H1 (cell line): ENCODE data around the gene CAMKK2. TPM values are rescaled to one million over a fixed set of nuclear protein-coding genes. Genes with fewer than 3 reads are reported as not detected.

Experiments used
- CTCF ChIA-PET: fragments of 300-600 bp; sonication (Branson Sonifier 250); formaldehyde crosslinking; loops from one replicate; lab custom pipeline; 2021; ENCODE audit not compliant: partially characterized antibody; lab: Charles Lee
- POLR2A ChIA-PET: fragments of 300-600 bp; sonication (Branson Sonifier 250); formaldehyde crosslinking; loops from one replicate; lab custom pipeline; 2021; ENCODE audit warnings: inconsistent platforms; ENCODE audit not compliant: partially characterized antibody; lab: Charles Lee
- DNase-seq, 2 experiments: peaks; one replicate each; pipeline versions ENCODE4 v3.0.0 to v3.0.0-alpha.2; 2010 to 2022; ENCODE audit warnings: low spot score in 2 of 2, low read depth in 1 of 2, mixed read lengths in 1 of 2
- FAIRE-seq: peaks from 2 replicates; lab custom pipeline; 2011; peaks lifted over from hg19 to GRCh38; lab: Jason Lieb, UNC
- H2AFZ ChIP-seq: 2 replicates; pipeline ENCODE4 v1.8.1; 2012; ENCODE audit warnings: low read length, inconsistent platforms
- H2AK5ac ChIP-seq: 2 replicates; pipeline ENCODE4 v1.6.1; 2013; ENCODE audit warnings: low read depth, low read length
- H2BK120ac ChIP-seq: replicated peaks from 2 replicates; pipeline ENCODE3; 2013; ENCODE audit warnings: low read depth, low read length, inconsistent platforms
- H2BK12ac ChIP-seq: 2 replicates; pipeline ENCODE4 v1.6.1; 2013; ENCODE audit warnings: low read depth, low read length
- H2BK15ac ChIP-seq: 2 replicates; pipeline ENCODE4 v1.6.1; 2013; ENCODE audit warnings: low read length
- H2BK20ac ChIP-seq: 2 replicates; pipeline ENCODE4 v1.6.1; 2013; ENCODE audit warnings: low read length
- H2BK5ac ChIP-seq: 2 replicates; pipeline ENCODE4 v1.6.1; 2013; ENCODE audit warnings: low read depth, low read length
- H3K14ac ChIP-seq: 2 replicates; pipeline ENCODE4 v1.6.1; 2013; ENCODE audit warnings: inconsistent platforms; ENCODE audit not compliant: insufficient read length
- H3K18ac ChIP-seq: 2 replicates; pipeline ENCODE4 v1.6.1; 2013; ENCODE audit warnings: low read length; ENCODE audit errors: extremely low read depth
- H3K23ac ChIP-seq: 2 replicates; pipeline ENCODE4 v1.6.1; 2013; ENCODE audit warnings: inconsistent platforms; ENCODE audit not compliant: insufficient read length
- H3K23me2 ChIP-seq: 2 replicates; pipeline ENCODE4 v1.6.1; 2013; ENCODE audit warnings: low read depth, low read length
- H3K27ac ChIP-seq: 2 replicates; pipeline ENCODE4 v1.6.1; 2011; ENCODE audit warnings: low read depth, low read length, inconsistent platforms
- H3K27me3 ChIP-seq, 4 experiments: replicated peaks in 1 of 4; 1 replicate in 1 of 4; 2 replicates in 3 of 4; pipeline versions ENCODE4 v1.6.1 to v1.8.1; 2011 to 2013; ENCODE audit warnings: low read length in 3 of 4, mild to moderate bottlenecking in 3 of 4, inconsistent platforms in 2 of 4, mixed read lengths in 2 of 4, moderate library complexity in 1 of 4; ENCODE audit not compliant: control insufficient read depth in 3 of 4, insufficient read depth in 3 of 4; ENCODE audit errors: extremely low read depth in 1 of 4
- H3K36me3 ChIP-seq, 4 experiments: 2 replicates each; pipeline versions ENCODE4 v1.6.1 to v1.8.1; 2011 to 2013; ENCODE audit warnings: mild to moderate bottlenecking in 4 of 4, low read length in 3 of 4, moderate library complexity in 2 of 4, control low read depth in 1 of 4, inconsistent platforms in 1 of 4; ENCODE audit not compliant: insufficient read depth in 4 of 4, control insufficient read depth in 2 of 4
- H3K4ac ChIP-seq: replicated peaks from 2 replicates; pipeline ENCODE3; 2013; ENCODE audit warnings: low read length, low read depth, mixed read lengths, inconsistent platforms; ENCODE audit not compliant: insufficient read length
- H3K4me1 ChIP-seq, 4 experiments: replicated peaks in 1 of 4; 1 replicate in 1 of 4; 2 replicates in 3 of 4; pipeline versions ENCODE4 v1.6.1 to v1.8.1; 2011 to 2013; ENCODE audit warnings: low read length in 3 of 4, inconsistent platforms in 2 of 4, mixed read lengths in 1 of 4; ENCODE audit not compliant: insufficient read depth in 4 of 4, control insufficient read depth in 3 of 4
- H3K4me2 ChIP-seq, 2 experiments: 2 replicates each; pipeline versions ENCODE4 v1.6.1 to v1.8.1; 2011 to 2013; ENCODE audit warnings: low read depth in 2 of 2, low read length in 2 of 2, control low read depth in 1 of 2, inconsistent platforms in 1 of 2, mild to moderate bottlenecking in 1 of 2; ENCODE audit not compliant: insufficient read depth in 1 of 2
- H3K4me3 ChIP-seq, 4 experiments: fragments of 200-600, 300-600 bp in 1 of 4; sonication (generic), shearing (Covaris generic), sonication (Bioruptor Twin) in 1 of 4; 2 replicates each; pipeline versions ENCODE4 v1.5.1 to v1.8.1; 2011 to 2016; ENCODE audit warnings: low read length in 4 of 4, low read depth in 3 of 4, control low read depth in 2 of 4, inconsistent platforms in 2 of 4, mild to moderate bottlenecking in 2 of 4, mixed read lengths in 1 of 4, moderate library complexity in 1 of 4; ENCODE audit not compliant: insufficient read depth in 2 of 4; ENCODE audit errors: extremely low read depth in 1 of 4
- H3K56ac ChIP-seq: replicated peaks from 2 replicates; pipeline ENCODE3; 2013; ENCODE audit warnings: low read depth, mild to moderate bottlenecking, mixed read lengths, low read length, inconsistent platforms; ENCODE audit not compliant: insufficient read length
- H3K79me1 ChIP-seq: 2 replicates; pipeline ENCODE4 v1.6.1; 2013; ENCODE audit warnings: low read depth, low read length, control low read depth
- H3K79me2 ChIP-seq, 2 experiments: 2 replicates each; pipeline versions ENCODE4 v1.6.1 to v1.8.1; 2012 to 2013; ENCODE audit warnings: low read length in 2 of 2, mild to moderate bottlenecking in 2 of 2, inconsistent platforms in 1 of 2; ENCODE audit not compliant: insufficient read depth in 2 of 2, control insufficient read depth in 1 of 2
- H3K9ac ChIP-seq, 4 experiments: replicated peaks in 1 of 4; 1 replicate in 1 of 4; 2 replicates in 3 of 4; pipeline versions ENCODE4 v1.6.1 to v1.8.1; 2011 to 2013; ENCODE audit warnings: low read depth in 3 of 4, low read length in 3 of 4, control low read depth in 2 of 4, mild to moderate bottlenecking in 2 of 4, moderate library complexity in 2 of 4, inconsistent platforms in 1 of 4; ENCODE audit errors: extremely low read depth in 1 of 4
- H3K9me3 ChIP-seq, 2 experiments: 2 replicates each; pipeline versions ENCODE4 v1.6.1 to v1.8.1; 2012 to 2013; ENCODE audit warnings: mild to moderate bottlenecking in 2 of 2, moderate library complexity in 2 of 2, control low read depth in 1 of 2, inconsistent platforms in 1 of 2, low read depth in 1 of 2, low read length in 1 of 2, mixed read lengths in 1 of 2; ENCODE audit not compliant: insufficient read depth in 2 of 2
- H4K20me1 ChIP-seq, 2 experiments: replicated peaks in 1 of 2; 2 replicates each; pipeline versions ENCODE3 to v1.8.1; 2011 to 2013; ENCODE audit warnings: inconsistent platforms in 2 of 2, low read length in 2 of 2, mild to moderate bottlenecking in 1 of 2; ENCODE audit not compliant: insufficient read depth in 2 of 2, control insufficient read depth in 1 of 2
- H4K5ac ChIP-seq: 2 replicates; pipeline ENCODE4 v1.6.1; 2013; ENCODE audit warnings: low read length, low read depth, mixed read lengths, inconsistent platforms; ENCODE audit not compliant: insufficient read length
- H4K8ac ChIP-seq: 2 replicates; pipeline ENCODE4 v1.8.0; 2013; ENCODE audit warnings: mild to moderate bottlenecking, moderate library complexity, low read length, inconsistent platforms; ENCODE audit not compliant: insufficient read depth; ENCODE audit errors: extremely low read depth
- H4K91ac ChIP-seq: replicated peaks from 2 replicates; pipeline ENCODE3; 2013; ENCODE audit warnings: low read length, mixed read lengths, inconsistent platforms; ENCODE audit not compliant: insufficient read length
- BACH1 ChIP-seq: IDR thresholded peaks from 2 replicates; pipeline ENCODE4 v1.6.1; 2012; ENCODE audit warnings: low read length, improper control_type of control experiment
- BRCA1 ChIP-seq: IDR thresholded peaks from 2 replicates; pipeline ENCODE4 v1.6.1; 2012; ENCODE audit warnings: low read depth, low read length, improper control_type of control experiment
- GTF2F1 ChIP-seq: IDR thresholded peaks from 2 replicates; pipeline ENCODE4 v1.6.1; 2012; ENCODE audit warnings: low read depth, low read length, improper control_type of control experiment, borderline replicate concordance
- JUN ChIP-seq: IDR thresholded peaks from 2 replicates; pipeline ENCODE4 v1.6.1; 2011; ENCODE audit warnings: low read depth, mild to moderate bottlenecking, improper control_type of control experiment, low read length
- KDM5A ChIP-seq: fragments of 200-600 bp; IDR thresholded peaks from 2 replicates; pipeline ENCODE4 v1.7.1; 2012; ENCODE audit warnings: mild to moderate bottlenecking, low read length, inconsistent platforms, mixed read lengths
- POU5F1 ChIP-seq: IDR thresholded peaks from 2 replicates; pipeline ENCODE4 v1.6.1; 2011; ENCODE audit warnings: low read depth, mild to moderate bottlenecking, low read length, moderate library complexity
- RBBP5 ChIP-seq: IDR thresholded peaks from 2 replicates; pipeline ENCODE4 v1.7.1; 2012; ENCODE audit warnings: low read depth, mild to moderate bottlenecking, inconsistent platforms, low read length, moderate library complexity, borderline replicate concordance
- SIN3A ChIP-seq, 2 experiments: IDR thresholded peaks in 1 of 2; conservative IDR thresholded peaks in 1 of 2; 2 replicates each; pipeline ENCODE4 v1.6.1; 2011 to 2012; ENCODE audit warnings: low read length in 2 of 2, improper control_type of control experiment in 1 of 2, low read depth in 1 of 2, mild to moderate bottlenecking in 1 of 2
- SIX5 ChIP-seq: IDR thresholded peaks from 2 replicates; pipeline ENCODE4 v1.6.1; 2011; ENCODE audit warnings: mild to moderate bottlenecking, low read depth, low read length
- SUZ12 ChIP-seq: fragments of 200-600 bp; sonication (generic); IDR thresholded peaks from 2 replicates; pipeline ENCODE4 v1.6.1; 2012; ENCODE audit warnings: mild to moderate bottlenecking, inconsistent platforms, low read length, moderate library complexity, mixed read lengths
- TAF7 ChIP-seq: optimal IDR thresholded peaks from 2 replicates; pipeline ENCODE3; 2011; ENCODE audit warnings: low read depth, mild to moderate bottlenecking, inconsistent platforms, low read length, moderate library complexity, borderline replicate concordance
- TBP ChIP-seq: IDR thresholded peaks from 2 replicates; pipeline ENCODE4 v1.6.1; 2011; ENCODE audit warnings: low read depth, low read length, improper control_type of control experiment
- TEAD4 ChIP-seq: IDR thresholded peaks from 2 replicates; pipeline ENCODE4 v1.6.1; 2012; ENCODE audit warnings: low read depth, low read length, inconsistent platforms, mixed read lengths
- ZNF274 ChIP-seq: IDR thresholded peaks from 2 replicates; pipeline ENCODE4 v1.7.0; 2012; ENCODE audit warnings: low read length, borderline replicate concordance; ENCODE audit errors: extremely low read depth
- WGBS, 2 experiments: shearing (Covaris generic) in 1 of 2; methylation state at CpG; one replicate each; pipeline versions ENCODE4 v1.1.6 to v1.1.7; 2013 to 2015; ENCODE audit warnings: low lambda C conversion rate in 2 of 2, mixed read lengths in 2 of 2, inconsistent platforms in 1 of 2, low coverage in 1 of 2, missing lambda C conversion rate in 1 of 2; ENCODE audit not compliant: insufficient replicate concordance in 2 of 2, insufficient coverage in 1 of 2, insufficient read length in 1 of 2; ENCODE audit errors: extremely low coverage in 1 of 2, missing lambda C conversion rate in 1 of 2; 5-methylcytosine and 5-hydroxymethylcytosine counted together
- polyA plus RNA-seq, 7 experiments: library from polyadenylated mRNA; depleted of rRNA in 3 of 7; stranded (reverse) in 5 of 7; unstranded in 2 of 7; fragments of >200 nt in 5 of 7; fragments of 200-250 nt in 2 of 7; gene quantifications; 1 replicate in 5 of 7; 2 replicates in 1 of 7; 4 replicates in 1 of 7; pipeline versions ENCODE4 v1.2.1 to v1.2.3, GENCODE V29; 2011 to 2013; ENCODE audit warnings: missing spikeins in 2 of 7, mixed read lengths in 2 of 7
- total RNA-seq: library from RNA; stranded (reverse); fragmentation: NEBNext Ultra II Directional; extraction: Animal tissue kit (Norgen Biotek cat#: 25700); gene quantifications from 2 replicates; pipeline ENCODE4 v1.2.1, GENCODE V29; 2021

Gene CAMKK2
- total and polyA plus RNA-seq, 2 of the 8 experiments (the other 6 are each of a cell fraction or from before 2014, with no cell fraction given), result 29.6 to 30.6 TPM

DNA sequence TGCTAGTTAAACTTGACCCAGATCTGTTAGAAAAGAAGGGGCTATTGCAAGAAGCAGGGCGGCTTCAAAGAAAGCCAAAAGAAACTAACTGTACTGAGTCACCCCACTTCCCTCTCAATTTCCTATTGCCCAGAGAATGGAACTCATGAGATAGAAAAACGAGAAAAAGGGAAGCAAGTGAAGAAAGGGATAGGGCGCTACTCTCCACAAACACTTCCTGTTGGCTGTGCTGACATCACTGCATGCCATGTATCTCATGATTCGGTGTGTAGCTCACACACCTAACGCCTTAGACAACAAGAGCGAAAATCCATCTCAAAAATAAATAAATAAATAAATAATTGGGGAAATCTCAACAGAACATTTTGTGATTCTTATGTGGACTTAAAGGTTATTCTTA, 99.6 kb downstream of the CAMKK2 start:
- Histone ChIP-seq H2BK20ac (no peak overlapping the region), H3K79me2 (no peaks in the 10 kb centered on the region), H3K4me1 (no peaks in the 10 kb centered on the region), H3K27ac (no peak overlapping the region), H4K5ac (no peak overlapping the region), H3K23ac (no peak overlapping the region), H3K4ac (no peak overlapping the region), H3K56ac (no peak overlapping the region), H3K4me2 (no peak overlapping the region), H2BK12ac (no peak overlapping the region), H4K91ac (no peak overlapping the region), H3K14ac (no peak overlapping the region), H4K8ac (no peak overlapping the region), H3K9ac (no peak overlapping the region), H4K20me1 (no peaks in the 10 kb centered on the region), H2BK5ac (no peak overlapping the region), H2AFZ (no peak overlapping the region), H2BK15ac (no peak overlapping the region), H3K27me3 (no peaks in the 10 kb centered on the region), H3K36me3 (no peaks in the 10 kb centered on the region), H2AK5ac (no peak overlapping the region), H3K23me2 (no peaks in the 10 kb centered on the region), H3K4me3 (no peak overlapping the region), H3K79me1 (no peaks in the 10 kb centered on the region), H3K18ac (no peak overlapping the region), H3K9me3 (no peaks in the 10 kb centered on the region), H2BK120ac (no peak overlapping the region)
- DNase-seq (no peak), FAIRE-seq (no peak)
- WGBS, 2 experiments, result 93% methylated on average over 6 of the region's 6 CpGs; no CpG with 5 or more reads in 1 of the 2 experiments
- CTCF ChIA-PET, result interaction anchor here (2.8 kb wide), 1 partner anchor 12 kb away, joined by 12 read pairs; no protein-coding TSS in a partner anchor
- POLR2A ChIA-PET, result no interaction called here
- no peak for TF ChIP-seq TBP
- TF ChIP-seq KDM5A, result no peak
- no peak for TF ChIP-seq SIX5
- TF ChIP-seq BRCA1, result no peak
- TF ChIP-seq TEAD4, result no peak
- TF ChIP-seq TAF7, result no peak
- TF ChIP-seq POU5F1, result no peak
- TF ChIP-seq ZNF274, result no peak
- no peak for TF ChIP-seq SIN3A (conservative IDR thresholded peaks at IDR 0.05 in 1 of 2, IDR thresholded peaks at IDR 0.05 in 1 of 2; ENCODE audit: low read depth in 1 of 2, low read length in 2 of 2)
- TF ChIP-seq JUN, result no peak
- TF ChIP-seq RBBP5, result no peak
- no peak for TF ChIP-seq GTF2F1
- no peak for TF ChIP-seq BACH1
- TF ChIP-seq SUZ12, result no peak
